Activated naive CD8-positive, alpha-beta T cell treated with anti-CD3 and anti-CD28 coated beads for 36 hours (primary cell): ENCODE data around the gene SETD7. TPM values are rescaled to one million over a fixed set of nuclear protein-coding genes. Genes with fewer than 3 reads are reported as not detected.

Experiments
- DNase-seq: peaks from one replicate; pipeline ENCODE4 v3.0.0; 2021
- H3K27ac Mint-ChIP-seq: one replicate; pipeline ENCODE4 v1.8.0; 2022; ENCODE audit warnings: mild to moderate bottlenecking, moderate library complexity, mixed read lengths
- H3K27me3 Mint-ChIP-seq: one replicate; pipeline ENCODE4 v1.8.0; 2022; ENCODE audit warnings: mild to moderate bottlenecking, mixed read lengths
- H3K36me3 Mint-ChIP-seq: one replicate; pipeline ENCODE4 v1.8.0; 2021; ENCODE audit warnings: mild to moderate bottlenecking, mixed read lengths
- H3K4me1 Mint-ChIP-seq: one replicate; pipeline ENCODE4 v1.8.0; 2021; ENCODE audit warnings: mixed read lengths
- H3K4me3 Mint-ChIP-seq: one replicate; pipeline ENCODE4 v1.8.0; 2022; ENCODE audit warnings: mild to moderate bottlenecking, moderate library complexity, mixed read lengths
- H3K9me3 Mint-ChIP-seq: one replicate; pipeline ENCODE4 v1.8.0; 2022; ENCODE audit warnings: mixed read lengths
- total RNA-seq, 2 experiments: library from RNA; stranded (reverse); gene quantifications; one replicate each; pipeline ENCODE4 v1.2.3, GENCODE V29; 2021

Gene SETD7
- total RNA-seq, 2 experiments from 2014 or later, result 12.2 to 14.1 TPM

GRCh38 chr4:139540161-139540560 is 15.9 kb downstream of the SETD7 start:
- Mint-ChIP-seq H3K9me3 (no peaks in the 10 kb centered on the region), H3K4me3 (no peak overlapping the region), H3K4me1 (no peaks in the 10 kb centered on the region), H3K36me3 (peaks cover 22% of the 10 kb centered on the region), H3K27ac (no peak overlapping the region), H3K27me3 (no peaks in the 10 kb centered on the region)
- DNase-seq, result no peak

- Mint-ChIP-seq H3K4me3 (no peak overlapping the region), H3K27ac (no peak overlapping the region), H3K9me3 (no peaks in the 10 kb centered on the region), H3K27me3 (no peaks in the 10 kb centered on the region), H3K4me1 (no peaks in the 10 kb centered on the region), H3K36me3 (peaks cover 12% of the 10 kb centered on the region)
- DNase-seq, result no peak
Observed at GRCh38 chr4:139537292-139537691, 18.7 kb downstream of the SETD7 start.

- Mint-ChIP-seq H3K27me3 (no peaks in the 10 kb centered on the region), H3K9me3 (no peaks in the 10 kb centered on the region), H3K27ac (no peak overlapping the region), H3K36me3 (peaks cover 11% of the 10 kb centered on the region), H3K4me3 (no peak overlapping the region), H3K4me1 (no peaks in the 10 kb centered on the region)
- DNase-seq, result no peak
Observed at GRCh38 chr4:139535871-139536234, 20.2 kb downstream of the SETD7 start.

GRCh38 chr4:139535228-139535870 is 20.7 kb downstream of the SETD7 start:
- H3K4me1 Mint-ChIP-seq, result no peaks in the 10 kb centered on the region
- H3K9me3 Mint-ChIP-seq, result no peaks in the 10 kb centered on the region
- H3K4me3 Mint-ChIP-seq, result no peak overlapping the region
- H3K27ac Mint-ChIP-seq, result no peak overlapping the region
- DNase-seq, result no peak
- peaks cover 6% of the 10 kb centered on the region for H3K36me3 Mint-ChIP-seq
- H3K27me3 Mint-ChIP-seq, result no peaks in the 10 kb centered on the region

GRCh38 chr4:139534287-139534950 is 21.6 kb downstream of the SETD7 start:
- DNase-seq, result no peak
- Mint-ChIP-seq H3K4me1 (no peaks in the 10 kb centered on the region), H3K9me3 (no peaks in the 10 kb centered on the region), H3K27me3 (no peaks in the 10 kb centered on the region), H3K27ac (no peak overlapping the region), H3K36me3 (peaks cover 4% of the 10 kb centered on the region), H3K4me3 (no peak overlapping the region)

GRCh38 chr4:139533511-139533910 is 22.5 kb downstream of the SETD7 start:
- H3K4me3 Mint-ChIP-seq, result no peak overlapping the region
- H3K36me3 Mint-ChIP-seq, result peaks cover 8% of the 10 kb centered on the region
- no peaks in the 10 kb centered on the region for H3K4me1 Mint-ChIP-seq
- DNase-seq, result no peak
- H3K27me3 Mint-ChIP-seq, result no peaks in the 10 kb centered on the region
- H3K9me3 Mint-ChIP-seq, result no peaks in the 10 kb centered on the region
- H3K27ac Mint-ChIP-seq, result no peak overlapping the region

- no peak for DNase-seq
- peaks cover 11% of the 10 kb centered on the region for H3K36me3 Mint-ChIP-seq
- no peak overlapping the region for H3K4me3 Mint-ChIP-seq
- H3K27ac Mint-ChIP-seq, result no peak overlapping the region
- no peaks in the 10 kb centered on the region for H3K27me3 Mint-ChIP-seq
- no peaks in the 10 kb centered on the region for H3K9me3 Mint-ChIP-seq
- no peaks in the 10 kb centered on the region for H3K4me1 Mint-ChIP-seq
Observed at GRCh38 chr4:139532947-139533346, 23.1 kb downstream of the SETD7 start.

- no peak overlapping the region for H3K4me3 Mint-ChIP-seq
- no peak overlapping the region for H3K27ac Mint-ChIP-seq
- no peaks in the 10 kb centered on the region for H3K4me1 Mint-ChIP-seq
- H3K27me3 Mint-ChIP-seq, result no peaks in the 10 kb centered on the region
- H3K9me3 Mint-ChIP-seq, result no peaks in the 10 kb centered on the region
- H3K36me3 Mint-ChIP-seq, result peaks cover 15% of the 10 kb centered on the region
- DNase-seq, result peak; percentile 44
Observed at GRCh38 chr4:139530833-139531427, 25.1 kb downstream of the SETD7 start.

GRCh38 chr4:139528377-139529005 is 27.5 kb downstream of the SETD7 start:
- Mint-ChIP-seq H3K4me1 (peaks cover 4% of the 10 kb centered on the region), H3K27ac (no peak overlapping the region), H3K9me3 (no peaks in the 10 kb centered on the region), H3K36me3 (peaks cover 19% of the 10 kb centered on the region), H3K4me3 (no peak overlapping the region), H3K27me3 (no peaks in the 10 kb centered on the region)
- no peak for DNase-seq

GRCh38 chr4:139526928-139527327 is 29.1 kb downstream of the SETD7 start:
- Mint-ChIP-seq H3K36me3 (peaks cover 30% of the 10 kb centered on the region), H3K27me3 (no peaks in the 10 kb centered on the region), H3K27ac (no peak overlapping the region), H3K4me3 (no peak overlapping the region), H3K4me1 (peaks cover 4% of the 10 kb centered on the region), H3K9me3 (no peaks in the 10 kb centered on the region)
- no peak for DNase-seq

GRCh38 chr4:139525414-139525813 is 30.6 kb downstream of the SETD7 start:
- no peak for DNase-seq
- no peaks in the 10 kb centered on the region for H3K27me3 Mint-ChIP-seq
- peaks cover 4% of the 10 kb centered on the region for H3K4me1 Mint-ChIP-seq
- H3K27ac Mint-ChIP-seq, result no peak overlapping the region
- no peaks in the 10 kb centered on the region for H3K9me3 Mint-ChIP-seq
- no peak overlapping the region for H3K4me3 Mint-ChIP-seq
- H3K36me3 Mint-ChIP-seq, result peaks cover 31% of the 10 kb centered on the region

GRCh38 chr4:139524062-139524631 is 31.9 kb downstream of the SETD7 start:
- H3K27ac Mint-ChIP-seq, result no peak overlapping the region
- H3K36me3 Mint-ChIP-seq, result peaks cover 35% of the 10 kb centered on the region
- no peak for DNase-seq
- H3K4me3 Mint-ChIP-seq, result no peak overlapping the region
- peaks cover 4% of the 10 kb centered on the region for H3K4me1 Mint-ChIP-seq
- no peaks in the 10 kb centered on the region for H3K9me3 Mint-ChIP-seq
- no peaks in the 10 kb centered on the region for H3K27me3 Mint-ChIP-seq

GRCh38 chr4:139523076-139523475 is 32.9 kb downstream of the SETD7 start:
- Mint-ChIP-seq H3K9me3 (no peaks in the 10 kb centered on the region), H3K27me3 (no peaks in the 10 kb centered on the region), H3K4me1 (peaks cover 4% of the 10 kb centered on the region), H3K36me3 (peaks cover 31% of the 10 kb centered on the region), H3K4me3 (no peak overlapping the region), H3K27ac (no peak overlapping the region)
- no peak for DNase-seq

GRCh38 chr4:139522457-139522856 is 33.6 kb downstream of the SETD7 start:
- peaks cover 4% of the 10 kb centered on the region for H3K4me1 Mint-ChIP-seq
- H3K9me3 Mint-ChIP-seq, result no peaks in the 10 kb centered on the region
- no peak overlapping the region for H3K27ac Mint-ChIP-seq
- H3K27me3 Mint-ChIP-seq, result no peaks in the 10 kb centered on the region
- H3K36me3 Mint-ChIP-seq, result peaks cover 36% of the 10 kb centered on the region
- no peak for DNase-seq
- no peak overlapping the region for H3K4me3 Mint-ChIP-seq

- Mint-ChIP-seq H3K4me3 (no peak overlapping the region), H3K36me3 (peaks cover 40% of the 10 kb centered on the region), H3K9me3 (no peaks in the 10 kb centered on the region), H3K4me1 (peaks cover 4% of the 10 kb centered on the region), H3K27ac (no peak overlapping the region), H3K27me3 (no peaks in the 10 kb centered on the region)
- no peak for DNase-seq
Observed at GRCh38 chr4:139521754-139522401, 34.1 kb downstream of the SETD7 start.
